ENCODE data around the gene POU2F1. TPM values are rescaled to one million over a fixed set of nuclear protein-coding genes. Genes with fewer than 3 reads are reported as not detected.

The POU2F1 gene
- total RNA-seq, 1 experiment from 2014 or later: 28.5 TPM

DNA sequence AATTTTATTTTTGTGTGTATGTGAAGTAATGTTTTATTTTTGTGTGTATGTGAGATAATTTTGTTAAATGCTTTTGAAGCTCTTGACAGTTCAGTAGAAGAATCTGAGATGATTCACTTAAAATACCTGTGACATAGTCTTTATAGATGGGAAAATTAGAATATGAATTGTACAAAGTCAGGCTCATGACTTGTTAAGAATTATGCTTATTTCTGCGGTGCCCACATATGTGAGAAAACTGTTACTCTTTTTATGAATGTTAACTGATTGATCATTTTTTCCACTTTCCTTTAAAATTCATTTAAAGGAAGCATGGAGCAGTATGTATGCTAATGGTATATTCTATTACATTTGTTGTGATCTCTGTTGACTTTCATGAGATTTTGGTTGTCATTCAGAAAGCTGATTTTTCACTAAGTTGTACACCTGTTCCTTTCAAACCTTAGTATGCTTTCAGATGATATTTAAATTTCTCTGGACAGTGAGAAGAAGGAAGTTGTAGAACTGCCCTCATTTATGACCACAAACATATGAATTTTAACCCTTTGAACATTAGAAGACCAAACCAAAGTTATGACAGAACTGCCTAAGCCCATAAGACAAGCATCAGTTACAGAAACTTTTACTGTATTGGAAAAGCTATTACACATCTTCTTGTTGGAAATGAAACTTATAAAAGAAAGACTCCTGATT lies 110.1 kb downstream of the POU2F1 start:
- H3K9me3 ChIP-seq (ENCODE audit: insufficient read depth, low read depth): no peaks in the 10 kb centered on the region
- no peak overlapping the region for H3K4me3 ChIP-seq
- no peaks in the 10 kb centered on the region for H3K36me3 ChIP-seq (ENCODE audit: low read depth)
- peaks cover 15% of the 10 kb centered on the region for H3K4me1 ChIP-seq (replicated peaks; ENCODE audit: insufficient read depth)
- no peaks in the 10 kb centered on the region for H4K20me1 ChIP-seq (ENCODE audit: insufficient read depth)
- no peak for DNase-seq
- TF ChIP-seq EZH2 (IDR thresholded peaks at IDR 0.05; ENCODE audit: low read depth): no peak
- TF ChIP-seq, protein P1, sequence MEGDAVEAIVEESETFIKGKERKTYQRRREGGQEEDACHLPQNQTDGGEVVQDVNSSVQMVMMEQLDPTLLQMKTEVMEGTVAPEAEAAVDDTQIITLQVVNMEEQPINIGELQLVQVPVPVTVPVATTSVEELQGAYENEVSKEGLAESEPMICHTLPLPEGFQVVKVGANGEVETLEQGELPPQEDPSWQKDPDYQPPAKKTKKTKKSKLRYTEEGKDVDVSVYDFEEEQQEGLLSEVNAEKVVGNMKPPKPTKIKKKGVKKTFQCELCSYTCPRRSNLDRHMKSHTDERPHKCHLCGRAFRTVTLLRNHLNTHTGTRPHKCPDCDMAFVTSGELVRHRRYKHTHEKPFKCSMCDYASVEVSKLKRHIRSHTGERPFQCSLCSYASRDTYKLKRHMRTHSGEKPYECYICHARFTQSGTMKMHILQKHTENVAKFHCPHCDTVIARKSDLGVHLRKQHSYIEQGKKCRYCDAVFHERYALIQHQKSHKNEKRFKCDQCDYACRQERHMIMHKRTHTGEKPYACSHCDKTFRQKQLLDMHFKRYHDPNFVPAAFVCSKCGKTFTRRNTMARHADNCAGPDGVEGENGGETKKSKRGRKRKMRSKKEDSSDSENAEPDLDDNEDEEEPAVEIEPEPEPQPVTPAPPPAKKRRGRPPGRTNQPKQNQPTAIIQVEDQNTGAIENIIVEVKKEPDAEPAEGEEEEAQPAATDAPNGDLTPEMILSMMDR (conservative IDR thresholded peaks at IDR 0.05): no peak
- H3K27me3 ChIP-seq (ENCODE audit: insufficient read depth, low read depth): no peaks in the 10 kb centered on the region
- H3K79me2 ChIP-seq (ENCODE audit: low read depth): peaks cover 7% of the 10 kb centered on the region
- no peak overlapping the region for H3K4me2 ChIP-seq
- CTCF ChIA-PET: no interaction called here
- POLR2A ChIA-PET (ENCODE audit: unreplicated experiment): no interaction called here
- intact Hi-C loops (cut with micrococcal nuclease; ENCODE audit: unreplicated experiment): no loop called here
- no peak overlapping the region for H2AFZ ChIP-seq
- no peaks in the 10 kb centered on the region for H3K9me2 ChIP-seq (ENCODE audit: insufficient read depth)
- H3F3A ChIP-seq (ENCODE audit: insufficient read depth, low read depth): no peaks in the 10 kb centered on the region
- BruUV-seq (replicated peaks): no TSS peak
- H3K27ac ChIP-seq: no peak overlapping the region

GRCh38 chr1:167331650-167332049 lies 111.0 kb downstream of the POU2F1 start:
- Histone ChIP-seq H3F3A (ENCODE audit: insufficient read depth, low read depth) (no peaks in the 10 kb centered on the region), H3K9me2 (ENCODE audit: insufficient read depth) (no peaks in the 10 kb centered on the region), H3K9me3 (ENCODE audit: insufficient read depth, low read depth) (no peaks in the 10 kb centered on the region), H3K36me3 (ENCODE audit: low read depth) (no peaks in the 10 kb centered on the region), H3K79me2 (ENCODE audit: low read depth) (peaks cover 7% of the 10 kb centered on the region), H3K4me1 (replicated peaks; ENCODE audit: insufficient read depth) (peaks cover 15% of the 10 kb centered on the region), H3K4me3 (no peak overlapping the region), H4K20me1 (ENCODE audit: insufficient read depth) (no peaks in the 10 kb centered on the region), H3K27ac (no peak overlapping the region), H3K4me2 (no peak overlapping the region), H2AFZ (no peak overlapping the region), H3K27me3 (ENCODE audit: insufficient read depth, low read depth) (no peaks in the 10 kb centered on the region)
- CTCF ChIA-PET: no interaction called here
- POLR2A ChIA-PET (ENCODE audit: unreplicated experiment): interaction anchor here (0.6 kb wide), 1 partner anchor 834 kb away, joined by 3 read pairs; no protein-coding TSS in a partner anchor
- no peak for TF ChIP-seq EZH2 (IDR thresholded peaks at IDR 0.05; ENCODE audit: low read depth)
- TF ChIP-seq, protein P1 (conservative IDR thresholded peaks at IDR 0.05): no peak
- DNase-seq: no peak
- no TSS peak for BruUV-seq (replicated peaks)
- intact Hi-C loops (cut with micrococcal nuclease; ENCODE audit: unreplicated experiment): no loop called here

- Histone ChIP-seq H3K4me3 (no peak overlapping the region), H3K4me2 (peak overlapping the region; percentile 26; the same call in 1 of the 2 replicates), H4K20me1 (ENCODE audit: insufficient read depth) (no peaks in the 10 kb centered on the region), H3K79me2 (ENCODE audit: low read depth) (peaks cover 7% of the 10 kb centered on the region), H3K27me3 (ENCODE audit: insufficient read depth, low read depth) (no peaks in the 10 kb centered on the region), H3K4me1 (replicated peaks; ENCODE audit: insufficient read depth) (peaks cover 15% of the 10 kb centered on the region), H3K9me2 (ENCODE audit: insufficient read depth) (no peaks in the 10 kb centered on the region), H3K27ac (0 out of 2 replicates have a peak overlapping the region, but pooled peaks have one; percentile 18), H3F3A (ENCODE audit: insufficient read depth, low read depth) (no peaks in the 10 kb centered on the region), H2AFZ (no peak overlapping the region), H3K9me3 (ENCODE audit: insufficient read depth, low read depth) (no peaks in the 10 kb centered on the region), H3K36me3 (ENCODE audit: low read depth) (no peaks in the 10 kb centered on the region)
- no TSS peak for BruUV-seq (replicated peaks)
- peak in 1 of 2 experiments; percentile 41 for DNase-seq
- TF ChIP-seq, protein P1 (conservative IDR thresholded peaks at IDR 0.05): no peak
- no peak for TF ChIP-seq EZH2 (IDR thresholded peaks at IDR 0.05; ENCODE audit: low read depth)
- CTCF ChIA-PET: no interaction called here
- POLR2A ChIA-PET (ENCODE audit: unreplicated experiment): interaction anchor here (0.6 kb wide), 1 partner anchor 191 kb away, joined by 3 read pairs; no protein-coding TSS in a partner anchor
- intact Hi-C loops (cut with micrococcal nuclease; ENCODE audit: unreplicated experiment): no loop called here
Observed at GRCh38 chr1:167332503-167332902, 111.8 kb downstream of the POU2F1 start.
